GM23338 (cell line): Measurements from ENCODE around the gene PPHLN1.

Experiments
- CREB1 ChIP-seq: fragments of 250-450 bp; sonication (Bioruptor Pico); IDR thresholded peaks from 2 replicates; pipeline ENCODE4 v1.5.0; 2020; ENCODE audit warnings: low read depth, mild to moderate bottlenecking, moderate library complexity
- EZH2 ChIP-seq: fragments of 200-600 bp; sonication (generic); IDR thresholded peaks from one replicate; pipeline ENCODE4 v1.8.0; 2017; ENCODE audit warnings: antibody characterized with exemption, mild to moderate bottlenecking, low read depth; ENCODE audit not compliant: unreplicated experiment
- EZH2phosphoT487 ChIP-seq: fragments of 200-600 bp; sonication (generic); IDR thresholded peaks from one replicate; pipeline ENCODE4 v1.8.1; 2018; ENCODE audit warnings: antibody characterized with exemption; ENCODE audit not compliant: unreplicated experiment
- JUNB ChIP-seq: IDR thresholded peaks from one replicate; pipeline ENCODE4 v1.6.1; 2016; ENCODE audit warnings: antibody characterized with exemption; ENCODE audit not compliant: unreplicated experiment
- NANOG ChIP-seq: IDR thresholded peaks from 2 replicates; pipeline ENCODE4 v1.6.1; 2016; ENCODE audit warnings: antibody characterized with exemption, borderline replicate concordance
- POLR2AphosphoS5 ChIP-seq: IDR thresholded peaks from 2 replicates; pipeline ENCODE4 v1.6.1; 2016; ENCODE audit warnings: antibody characterized with exemption, low read depth
- REST ChIP-seq: IDR thresholded peaks from one replicate; pipeline ENCODE4 v1.6.1; 2018; ENCODE audit warnings: antibody characterized with exemption; ENCODE audit not compliant: unreplicated experiment
- STAT1 ChIP-seq: IDR thresholded peaks from one replicate; pipeline ENCODE4 v1.6.1; 2016; ENCODE audit warnings: antibody characterized with exemption; ENCODE audit not compliant: unreplicated experiment
- ZNF114 ChIP-seq: fragments of 250-450 bp; sonication (Bioruptor Pico); IDR thresholded peaks from 2 replicates; pipeline ENCODE4 v1.5.0; 2020; ENCODE audit warnings: mild to moderate bottlenecking, moderate library complexity
- ZNF331 ChIP-seq: fragments of 250-450 bp; sonication (Bioruptor Pico); IDR thresholded peaks from 2 replicates; pipeline ENCODE4 v1.5.0; 2020; ENCODE audit warnings: low read depth, mild to moderate bottlenecking, moderate library complexity
- TF ChIP-seq, protein P1 (sequence below), 2 experiments: fragments of 200-600 bp in 1 of 2; sonication (generic) in 1 of 2; conservative IDR thresholded peaks; 2 replicates each; pipeline versions ENCODE4 v1.5.1 to v1.6.1; 2016 to 2017; ENCODE audit warnings: antibody characterized with exemption in 2 of 2, low read depth in 2 of 2, mild to moderate bottlenecking in 2 of 2, moderate library complexity in 1 of 2
- TF ChIP-seq, protein P2 (sequence below): fragments of 250-450 bp; sonication (Bioruptor Pico); IDR thresholded peaks from 2 replicates; pipeline ENCODE4 v1.5.0; 2020; ENCODE audit warnings: mild to moderate bottlenecking, moderate library complexity

DNA sequence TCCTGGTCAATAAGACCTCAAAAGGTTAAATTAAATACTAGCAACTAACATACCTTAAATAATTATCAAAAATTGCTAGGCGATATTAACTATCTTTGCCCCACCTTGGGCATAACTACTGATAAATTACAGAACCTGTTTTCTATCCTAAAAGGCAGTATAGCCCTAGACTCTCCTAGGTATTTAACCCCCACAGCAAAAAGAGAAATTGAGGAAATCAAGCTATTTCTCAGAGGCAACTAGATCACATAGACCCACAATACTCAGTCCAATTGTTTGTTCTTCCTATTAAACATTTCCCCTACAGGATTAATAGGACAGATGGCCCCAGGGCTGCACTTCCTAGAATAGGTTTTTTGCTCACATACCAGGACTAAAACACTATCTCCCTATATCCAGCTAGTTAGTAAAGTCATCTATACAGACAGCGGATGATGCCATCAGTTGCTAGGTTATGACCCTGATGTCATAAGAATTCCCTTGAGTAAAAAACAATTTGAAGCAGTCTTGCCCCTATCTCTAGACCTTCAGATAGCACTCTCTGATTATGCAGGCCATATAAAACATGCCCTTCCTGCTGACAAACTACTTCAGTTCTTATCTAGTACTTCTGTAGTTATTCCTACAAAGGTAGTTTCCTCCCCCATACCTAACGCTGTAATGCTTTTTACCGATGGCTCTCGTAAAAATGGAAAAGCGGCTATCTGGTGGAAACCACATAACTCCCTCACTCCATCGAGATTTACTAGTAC lies 118.4 kb downstream of the PPHLN1 start:
- no peak for TF ChIP-seq REST
- TF ChIP-seq, protein P1, sequence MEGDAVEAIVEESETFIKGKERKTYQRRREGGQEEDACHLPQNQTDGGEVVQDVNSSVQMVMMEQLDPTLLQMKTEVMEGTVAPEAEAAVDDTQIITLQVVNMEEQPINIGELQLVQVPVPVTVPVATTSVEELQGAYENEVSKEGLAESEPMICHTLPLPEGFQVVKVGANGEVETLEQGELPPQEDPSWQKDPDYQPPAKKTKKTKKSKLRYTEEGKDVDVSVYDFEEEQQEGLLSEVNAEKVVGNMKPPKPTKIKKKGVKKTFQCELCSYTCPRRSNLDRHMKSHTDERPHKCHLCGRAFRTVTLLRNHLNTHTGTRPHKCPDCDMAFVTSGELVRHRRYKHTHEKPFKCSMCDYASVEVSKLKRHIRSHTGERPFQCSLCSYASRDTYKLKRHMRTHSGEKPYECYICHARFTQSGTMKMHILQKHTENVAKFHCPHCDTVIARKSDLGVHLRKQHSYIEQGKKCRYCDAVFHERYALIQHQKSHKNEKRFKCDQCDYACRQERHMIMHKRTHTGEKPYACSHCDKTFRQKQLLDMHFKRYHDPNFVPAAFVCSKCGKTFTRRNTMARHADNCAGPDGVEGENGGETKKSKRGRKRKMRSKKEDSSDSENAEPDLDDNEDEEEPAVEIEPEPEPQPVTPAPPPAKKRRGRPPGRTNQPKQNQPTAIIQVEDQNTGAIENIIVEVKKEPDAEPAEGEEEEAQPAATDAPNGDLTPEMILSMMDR (conservative IDR thresholded peaks at IDR 0.05; ENCODE audit: low read depth in 2 of 2), result no peak
- TF ChIP-seq POLR2AphosphoS5, result no peak
- TF ChIP-seq ZNF114, result no peak
- no peak for TF ChIP-seq CREB1
- TF ChIP-seq EZH2phosphoT487, result no peak
- TF ChIP-seq EZH2, result no peak
- TF ChIP-seq NANOG, result no peak
- TF ChIP-seq, protein P2, sequence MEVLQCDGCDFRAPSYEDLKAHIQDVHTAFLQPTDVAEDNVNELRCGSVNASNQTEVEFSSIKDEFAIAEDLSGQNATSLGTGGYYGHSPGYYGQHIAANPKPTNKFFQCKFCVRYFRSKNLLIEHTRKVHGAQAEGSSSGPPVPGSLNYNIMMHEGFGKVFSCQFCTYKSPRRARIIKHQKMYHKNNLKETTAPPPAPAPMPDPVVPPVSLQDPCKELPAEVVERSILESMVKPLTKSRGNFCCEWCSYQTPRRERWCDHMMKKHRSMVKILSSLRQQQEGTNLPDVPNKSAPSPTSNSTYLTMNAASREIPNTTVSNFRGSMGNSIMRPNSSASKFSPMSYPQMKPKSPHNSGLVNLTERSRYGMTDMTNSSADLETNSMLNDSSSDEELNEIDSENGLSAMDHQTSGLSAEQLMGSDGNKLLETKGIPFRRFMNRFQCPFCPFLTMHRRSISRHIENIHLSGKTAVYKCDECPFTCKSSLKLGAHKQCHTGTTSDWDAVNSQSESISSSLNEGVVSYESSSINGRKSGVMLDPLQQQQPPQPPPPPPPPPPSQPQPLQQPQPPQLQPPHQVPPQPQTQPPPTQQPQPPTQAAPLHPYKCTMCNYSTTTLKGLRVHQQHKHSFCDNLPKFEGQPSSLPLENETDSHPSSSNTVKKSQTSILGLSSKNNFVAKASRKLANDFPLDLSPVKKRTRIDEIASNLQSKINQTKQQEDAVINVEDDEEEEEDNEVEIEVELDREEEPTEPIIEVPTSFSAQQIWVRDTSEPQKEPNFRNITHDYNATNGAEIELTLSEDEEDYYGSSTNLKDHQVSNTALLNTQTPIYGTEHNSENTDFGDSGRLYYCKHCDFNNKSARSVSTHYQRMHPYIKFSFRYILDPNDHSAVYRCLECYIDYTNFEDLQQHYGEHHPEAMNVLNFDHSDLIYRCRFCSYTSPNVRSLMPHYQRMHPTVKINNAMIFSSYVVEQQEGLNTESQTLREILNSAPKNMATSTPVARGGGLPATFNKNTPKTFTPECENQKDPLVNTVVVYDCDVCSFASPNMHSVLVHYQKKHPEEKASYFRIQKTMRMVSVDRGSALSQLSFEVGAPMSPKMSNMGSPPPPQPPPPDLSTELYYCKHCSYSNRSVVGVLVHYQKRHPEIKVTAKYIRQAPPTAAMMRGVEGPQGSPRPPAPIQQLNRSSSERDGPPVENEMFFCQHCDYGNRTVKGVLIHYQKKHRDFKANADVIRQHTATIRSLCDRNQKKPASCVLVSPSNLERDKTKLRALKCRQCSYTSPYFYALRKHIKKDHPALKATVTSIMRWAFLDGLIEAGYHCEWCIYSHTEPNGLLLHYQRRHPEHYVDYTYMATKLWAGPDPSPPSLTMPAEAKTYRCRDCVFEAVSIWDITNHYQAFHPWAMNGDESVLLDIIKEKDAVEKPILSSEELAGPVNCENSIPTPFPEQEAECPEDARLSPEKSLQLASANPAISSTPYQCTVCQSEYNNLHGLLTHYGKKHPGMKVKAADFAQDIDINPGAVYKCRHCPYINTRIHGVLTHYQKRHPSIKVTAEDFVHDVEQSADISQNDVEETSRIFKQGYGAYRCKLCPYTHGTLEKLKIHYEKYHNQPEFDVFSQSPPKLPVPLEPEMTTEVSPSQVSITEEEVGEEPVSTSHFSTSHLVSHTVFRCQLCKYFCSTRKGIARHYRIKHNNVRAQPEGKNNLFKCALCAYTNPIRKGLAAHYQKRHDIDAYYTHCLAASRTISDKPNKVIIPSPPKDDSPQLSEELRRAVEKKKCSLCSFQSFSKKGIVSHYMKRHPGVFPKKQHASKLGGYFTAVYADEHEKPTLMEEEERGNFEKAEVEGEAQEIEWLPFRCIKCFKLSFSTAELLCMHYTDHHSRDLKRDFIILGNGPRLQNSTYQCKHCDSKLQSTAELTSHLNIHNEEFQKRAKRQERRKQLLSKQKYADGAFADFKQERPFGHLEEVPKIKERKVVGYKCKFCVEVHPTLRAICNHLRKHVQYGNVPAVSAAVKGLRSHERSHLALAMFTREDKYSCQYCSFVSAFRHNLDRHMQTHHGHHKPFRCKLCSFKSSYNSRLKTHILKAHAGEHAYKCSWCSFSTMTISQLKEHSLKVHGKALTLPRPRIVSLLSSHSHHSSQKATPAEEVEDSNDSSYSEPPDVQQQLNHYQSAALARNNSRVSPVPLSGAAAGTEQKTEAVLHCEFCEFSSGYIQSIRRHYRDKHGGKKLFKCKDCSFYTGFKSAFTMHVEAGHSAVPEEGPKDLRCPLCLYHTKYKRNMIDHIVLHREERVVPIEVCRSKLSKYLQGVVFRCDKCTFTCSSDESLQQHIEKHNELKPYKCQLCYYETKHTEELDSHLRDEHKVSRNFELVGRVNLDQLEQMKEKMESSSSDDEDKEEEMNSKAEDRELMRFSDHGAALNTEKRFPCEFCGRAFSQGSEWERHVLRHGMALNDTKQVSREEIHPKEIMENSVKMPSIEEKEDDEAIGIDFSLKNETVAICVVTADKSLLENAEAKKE, result no peak
- TF ChIP-seq STAT1, result no peak
- no peak for TF ChIP-seq JUNB
- TF ChIP-seq ZNF331 (CRISPR knock-in tag), result no peak
